DMS53 treated with DMSO at 0.1 percent for 48 hours (cell line): ENCODE results near the gene TUBE1.
"Not testable (repeated sequence)": the region's sequence is repeated elsewhere in the genome, so short reads cannot be mapped to it uniquely, and the experiment has no call there.

Source experiments
- DNase-seq: peaks from one replicate; lab custom pipeline; 2025; ENCODE audit not compliant: unreplicated experiment; lab: John Stamatoyannopoulos, UW

Gene TUBE1, protein sequence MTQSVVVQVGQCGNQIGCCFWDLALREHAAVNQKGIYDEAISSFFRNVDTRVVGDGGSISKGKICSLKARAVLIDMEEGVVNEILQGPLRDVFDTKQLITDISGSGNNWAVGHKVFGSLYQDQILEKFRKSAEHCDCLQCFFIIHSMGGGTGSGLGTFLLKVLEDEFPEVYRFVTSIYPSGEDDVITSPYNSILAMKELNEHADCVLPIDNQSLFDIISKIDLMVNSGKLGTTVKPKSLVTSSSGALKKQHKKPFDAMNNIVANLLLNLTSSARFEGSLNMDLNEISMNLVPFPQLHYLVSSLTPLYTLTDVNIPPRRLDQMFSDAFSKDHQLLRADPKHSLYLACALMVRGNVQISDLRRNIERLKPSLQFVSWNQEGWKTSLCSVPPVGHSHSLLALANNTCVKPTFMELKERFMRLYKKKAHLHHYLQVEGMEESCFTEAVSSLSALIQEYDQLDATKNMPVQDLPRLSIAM

GRCh38 chr6:112087136-112087911, at the start of gene TUBE1, which contains the start of gene FAM229B:
TUBE1 (minus strand) TSS chr6:112087482; CDS start chr6:112087434, 48 bp downstream.
FAM229B (plus strand) TSS chr6:112087591; CDS start chr6:112099284, 11,693 bp downstream.
- DNase-seq = peak; percentile 88

GRCh38 chr6:112130878-112131277, 43.6 kb upstream of the TUBE1 start:
- no peak for DNase-seq

- DNase-seq = no peak
Observed at GRCh38 chr6:112128208-112128607, 40.9 kb upstream of the TUBE1 start.

DNA sequence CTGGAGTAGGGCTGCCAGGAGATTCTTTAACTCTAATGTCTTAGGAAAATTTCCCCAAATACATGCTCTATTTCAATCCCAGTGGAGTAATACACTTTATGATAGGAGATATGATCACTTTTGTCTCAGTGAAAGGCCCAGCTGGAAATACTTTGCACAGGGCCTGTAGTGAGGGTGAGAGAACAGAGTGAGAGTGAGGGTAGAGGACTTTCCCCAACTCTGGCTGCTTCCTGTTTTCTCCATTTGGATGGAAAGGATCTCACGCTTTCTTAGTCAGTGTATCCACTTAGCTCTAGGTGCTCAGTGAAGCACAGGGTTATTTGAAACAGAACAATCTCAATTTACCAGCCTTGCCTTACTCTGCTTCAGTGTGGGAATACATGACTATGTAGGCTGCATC, 36.7 kb upstream of the TUBE1 start:
- DNase-seq = no peak

GRCh38 chr6:112122756-112123155, 35.5 kb upstream of the TUBE1 start:
- no peak for DNase-seq

DNA sequence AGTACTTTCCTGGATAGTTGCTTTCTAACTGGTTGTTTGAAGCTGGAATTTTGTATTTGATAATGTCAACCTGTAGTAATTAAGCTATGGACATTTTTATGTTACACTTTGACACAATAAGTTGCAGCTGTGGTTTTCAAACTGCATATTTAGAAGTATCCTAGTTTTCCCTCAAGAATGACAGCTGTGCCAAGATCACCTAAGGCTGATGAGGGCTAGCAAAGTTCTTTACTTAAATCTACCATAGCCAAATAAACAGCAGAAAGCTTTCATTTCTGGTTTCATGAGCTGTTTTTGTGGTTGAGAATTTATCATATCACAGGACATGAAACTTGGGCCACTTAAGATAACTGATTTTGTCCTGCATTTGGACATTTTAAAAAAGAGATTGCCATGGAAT, 30.8 kb upstream of the TUBE1 start:
- DNase-seq = no peak

DNA sequence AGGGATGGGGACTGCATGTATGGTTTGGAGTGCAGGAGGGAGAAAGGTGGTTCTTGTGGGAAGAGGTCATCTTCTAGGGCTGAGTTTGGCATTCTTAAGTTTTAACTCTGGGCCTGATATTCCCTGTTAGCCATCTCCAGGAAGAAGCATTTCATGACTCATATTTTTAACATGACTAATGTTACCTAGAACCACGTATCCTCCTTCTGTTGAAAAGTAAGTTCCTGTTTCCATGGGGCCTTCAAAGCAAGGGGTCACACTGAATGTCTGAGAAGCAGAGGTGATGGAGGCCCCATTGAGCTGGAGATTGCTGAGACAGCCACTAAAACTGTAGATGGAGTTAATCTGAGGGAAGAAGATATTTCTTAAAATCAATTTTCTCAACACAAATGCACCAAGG, 30.3 kb upstream of the TUBE1 start:
- DNase-seq = no peak

GRCh38 chr6:112116221-112116620, 28.9 kb upstream of the TUBE1 start:
- no peak for DNase-seq

GRCh38 chr6:112114577-112115223, 27.4 kb upstream of the TUBE1 start:
- DNase-seq = no peak

GRCh38 chr6:112113918-112114317, 26.6 kb upstream of the TUBE1 start:
- no peak for DNase-seq

DNA sequence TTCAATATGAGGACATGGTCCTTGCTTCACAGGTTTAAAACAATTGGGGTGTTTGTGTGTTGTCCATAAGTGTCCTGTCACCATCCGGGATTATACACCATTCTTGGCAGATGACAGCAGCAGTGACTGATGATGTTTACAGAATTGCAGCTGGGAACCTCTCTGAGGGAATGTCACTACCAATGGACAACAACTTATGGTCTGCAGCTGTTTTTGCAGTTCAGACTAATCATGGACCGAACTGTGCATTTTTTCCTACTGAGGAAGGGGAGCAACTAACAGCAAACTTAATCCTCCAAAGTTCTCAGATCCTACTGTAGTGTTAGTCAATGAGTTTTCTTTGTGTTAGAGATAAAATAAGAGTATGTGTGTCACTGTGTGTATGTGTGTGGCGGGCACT, 26.1 kb upstream of the TUBE1 start:
- DNase-seq = no peak

DNA sequence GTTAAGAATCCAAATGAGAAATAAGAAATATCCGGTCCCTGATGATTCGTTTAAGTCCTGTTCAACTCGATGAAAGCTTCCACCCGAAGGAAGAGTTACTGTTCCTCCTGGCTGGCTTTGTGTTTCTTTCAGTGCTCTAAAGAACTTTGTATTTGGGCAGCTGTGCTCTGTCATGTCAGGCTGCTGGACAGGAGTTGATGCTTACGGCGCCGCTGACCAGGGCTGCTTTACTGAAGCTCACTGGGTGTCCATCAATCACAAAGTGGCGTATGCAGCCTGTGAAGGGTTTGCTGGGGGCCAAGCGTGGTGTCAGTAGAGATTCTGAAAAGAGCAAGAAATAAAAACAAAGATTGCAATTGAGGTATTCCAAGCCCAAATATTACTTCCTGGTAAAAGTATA, 22.0 kb upstream of the TUBE1 start:
- DNase-seq = no peak

GRCh38 chr6:112106562-112106961, 19.3 kb upstream of the TUBE1 start:
- DNase-seq = no peak

DNA sequence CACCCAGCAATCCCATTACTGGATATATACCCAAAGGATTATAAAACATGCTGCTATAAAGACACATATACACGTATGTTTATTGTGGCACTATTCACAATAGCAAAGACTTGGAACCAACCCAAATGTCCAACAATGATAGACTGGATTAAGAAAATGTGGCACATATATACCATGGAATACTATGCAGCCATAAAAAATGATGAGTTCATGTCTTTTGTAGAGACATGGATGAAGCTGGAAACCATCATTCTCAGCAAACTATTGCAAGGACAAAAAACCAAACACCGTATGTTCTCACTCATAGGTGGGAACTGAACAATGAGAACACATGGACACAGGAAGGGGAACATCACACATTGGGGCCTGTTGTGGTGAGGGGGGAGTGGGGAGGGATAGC, 18.7 kb upstream of the TUBE1 start:
- DNase-seq = not testable (repeated sequence)

GRCh38 chr6:112100561-112100960, 13.3 kb upstream of the TUBE1 start:
- no peak for DNase-seq

DNA sequence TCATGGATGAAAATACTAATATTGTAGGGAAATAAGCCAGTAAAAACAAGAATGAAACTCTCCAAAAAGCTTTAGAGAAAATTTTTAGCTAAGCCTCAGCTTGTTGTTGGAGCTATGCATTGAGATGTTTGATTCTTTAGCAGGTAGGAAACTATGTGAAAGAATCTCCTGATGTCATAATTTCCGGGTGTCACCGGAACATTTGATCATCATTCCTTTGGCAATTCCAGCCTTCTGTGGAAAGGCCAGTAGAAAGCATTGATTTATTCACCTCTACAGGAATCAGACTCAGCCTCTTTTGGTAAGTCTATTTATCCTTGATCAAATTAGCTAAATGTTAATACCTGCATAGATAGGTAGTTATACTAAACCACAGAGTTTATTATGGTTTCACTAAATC, 9.6 kb upstream of the TUBE1 start:
- no peak for DNase-seq

DNA sequence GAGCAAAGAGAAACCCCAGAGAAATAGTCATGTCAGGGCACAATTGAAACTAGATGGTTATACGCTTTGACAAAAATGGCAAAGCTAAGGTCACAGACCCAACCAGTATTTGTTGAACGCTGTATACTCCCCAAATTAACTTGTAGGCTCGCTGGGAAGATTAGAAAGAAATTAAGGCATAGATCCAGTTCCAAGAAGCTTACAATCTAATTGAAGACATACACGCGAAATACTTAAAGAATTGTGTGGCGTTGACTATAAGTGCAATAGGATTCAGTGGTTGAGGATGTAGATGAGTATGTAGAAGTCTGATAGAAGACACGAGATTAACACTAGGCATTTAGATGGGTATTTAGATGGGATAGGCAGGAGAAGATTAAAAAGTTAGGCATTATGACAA, 634 bp upstream of the TUBE1 start:
- no peak for DNase-seq

DNA sequence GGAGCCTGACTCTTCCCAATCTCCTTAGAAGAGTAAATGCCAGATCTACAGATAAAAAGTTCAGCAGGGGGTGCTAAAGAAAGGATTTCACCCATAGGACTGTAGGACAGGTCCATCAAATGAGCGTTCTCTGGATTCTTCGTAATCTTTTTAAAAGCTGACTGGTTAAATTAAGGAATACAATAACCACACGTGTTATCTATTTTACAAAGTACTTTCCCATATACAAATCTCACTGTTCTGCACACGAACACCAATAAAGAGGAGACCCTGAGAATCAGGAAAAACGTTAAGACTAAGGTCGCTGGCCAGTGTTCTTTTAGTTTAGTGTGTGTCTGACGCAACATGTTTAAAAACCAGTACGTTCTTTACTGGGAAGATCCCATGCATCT, 542 bp downstream of the TUBE1 start:
- DNase-seq = peak; percentile 42

DNA sequence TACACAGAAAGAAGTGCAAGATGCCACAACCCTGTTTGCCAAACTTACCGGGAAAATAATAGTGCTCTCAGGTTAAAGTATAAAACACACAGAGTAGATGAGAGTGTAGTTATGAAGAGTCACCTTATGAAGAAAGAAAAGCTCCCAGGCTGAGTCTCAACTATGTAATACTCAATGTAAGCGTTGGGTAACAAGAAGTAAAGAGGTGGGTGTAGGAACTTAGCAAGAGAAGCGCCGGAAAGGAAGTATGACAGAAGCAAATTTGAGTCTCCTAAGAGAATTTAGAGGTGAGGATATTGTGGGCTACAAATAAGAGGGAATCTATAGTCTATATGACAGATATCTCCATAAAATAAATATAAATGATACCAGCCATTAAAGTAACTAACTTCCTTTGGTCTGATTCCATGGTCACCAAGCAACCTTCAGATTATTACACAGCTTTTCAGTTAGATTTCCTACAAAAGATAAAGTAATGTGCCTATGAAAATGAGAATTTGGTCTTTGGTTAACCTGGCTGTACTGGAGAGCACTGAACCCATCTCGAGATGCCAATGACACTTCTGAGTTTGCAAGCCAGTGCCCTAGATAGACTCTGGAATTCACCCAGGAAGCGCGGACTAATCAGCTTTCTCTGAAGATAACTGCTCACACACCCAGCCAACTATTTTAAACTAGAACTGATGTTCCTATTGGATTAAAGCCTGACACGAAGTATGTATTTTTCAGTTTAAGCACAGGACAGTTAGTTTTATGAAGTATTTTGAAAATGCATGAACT, 1.8 kb downstream of the TUBE1 start:
- DNase-seq = no peak

GRCh38 chr6:112081569-112081968, 5.7 kb downstream of the TUBE1 start:
- no peak for DNase-seq

DNA sequence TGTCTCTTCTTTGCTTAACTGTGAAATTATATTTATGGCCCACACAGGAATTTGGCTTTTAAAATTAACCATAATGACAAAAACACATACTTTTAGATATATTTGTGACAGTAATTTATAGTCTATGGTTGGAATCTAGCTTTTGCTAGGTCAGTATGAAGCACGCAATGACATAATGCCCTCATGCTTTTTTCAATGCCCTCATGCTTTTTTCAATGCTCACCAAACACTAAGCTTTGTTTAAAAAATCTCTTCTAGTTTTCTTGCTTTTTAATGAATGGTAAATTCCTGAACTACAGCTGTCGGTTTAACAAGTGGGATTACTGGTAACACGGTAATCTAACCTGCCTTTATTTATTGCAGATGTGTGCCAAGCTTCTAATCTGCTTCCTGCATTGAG, 20.7 kb downstream of the TUBE1 start:
- DNase-seq = no peak
